GM12875 (cell line): ENCODE measurements around the gene ARNT2.

ENCODE experiments used
- H3K4me3 ChIP-seq: one replicate; pipeline ENCODE4 v1.5.1; 2011; ENCODE audit warnings: low read depth, low read length, control low read depth
- TF ChIP-seq, protein P1 (sequence below): IDR thresholded peaks from 2 replicates; pipeline ENCODE4 v1.5.1; 2011; ENCODE audit warnings: low read depth, mild to moderate bottlenecking, control low read depth, inconsistent platforms, low read length, moderate library complexity, borderline replicate concordance; ENCODE audit not compliant: insufficient read depth

The ARNT2 gene

DNA sequence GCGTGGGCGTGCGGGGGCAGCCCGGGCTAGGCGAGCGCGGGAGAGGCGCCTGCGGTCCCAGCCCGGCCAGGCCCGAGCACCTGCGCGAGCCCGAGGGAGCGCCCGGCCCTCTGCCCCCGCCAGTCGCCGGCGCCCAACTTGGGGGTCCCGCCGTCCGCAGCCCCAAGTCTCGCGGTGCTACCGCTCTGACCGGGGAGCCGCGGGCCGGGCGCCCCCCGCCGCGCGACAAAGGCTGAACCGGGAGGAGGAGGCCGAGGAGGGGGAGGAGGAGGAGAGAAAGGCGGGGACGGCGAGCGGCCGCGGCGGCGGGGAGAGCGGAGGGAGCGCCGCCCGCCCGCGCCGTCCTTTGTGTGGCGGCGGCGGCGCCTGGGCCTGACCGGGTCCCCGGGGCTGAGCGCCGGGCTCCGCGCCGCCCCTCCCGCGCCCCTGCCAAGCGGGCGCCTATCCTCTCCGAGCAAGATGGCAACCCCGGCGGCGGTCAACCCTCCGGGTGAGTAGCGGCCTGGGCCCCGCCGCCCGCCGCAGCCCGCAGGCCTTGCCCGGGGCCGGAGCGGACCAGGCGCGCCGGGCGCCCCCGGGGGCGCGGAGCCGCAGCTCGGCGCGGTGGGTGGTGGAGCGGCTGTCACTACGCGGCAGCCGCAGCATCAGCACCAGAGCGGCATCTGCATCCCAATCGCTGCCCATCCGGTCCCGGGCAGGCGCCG is at the start of gene ARNT2:
Gene ARNT2 (plus strand): TSS at position 326 of the 704 bp plus-strand sequence. CDS start 134 bp downstream, at position 460.
- TF ChIP-seq, protein P1, sequence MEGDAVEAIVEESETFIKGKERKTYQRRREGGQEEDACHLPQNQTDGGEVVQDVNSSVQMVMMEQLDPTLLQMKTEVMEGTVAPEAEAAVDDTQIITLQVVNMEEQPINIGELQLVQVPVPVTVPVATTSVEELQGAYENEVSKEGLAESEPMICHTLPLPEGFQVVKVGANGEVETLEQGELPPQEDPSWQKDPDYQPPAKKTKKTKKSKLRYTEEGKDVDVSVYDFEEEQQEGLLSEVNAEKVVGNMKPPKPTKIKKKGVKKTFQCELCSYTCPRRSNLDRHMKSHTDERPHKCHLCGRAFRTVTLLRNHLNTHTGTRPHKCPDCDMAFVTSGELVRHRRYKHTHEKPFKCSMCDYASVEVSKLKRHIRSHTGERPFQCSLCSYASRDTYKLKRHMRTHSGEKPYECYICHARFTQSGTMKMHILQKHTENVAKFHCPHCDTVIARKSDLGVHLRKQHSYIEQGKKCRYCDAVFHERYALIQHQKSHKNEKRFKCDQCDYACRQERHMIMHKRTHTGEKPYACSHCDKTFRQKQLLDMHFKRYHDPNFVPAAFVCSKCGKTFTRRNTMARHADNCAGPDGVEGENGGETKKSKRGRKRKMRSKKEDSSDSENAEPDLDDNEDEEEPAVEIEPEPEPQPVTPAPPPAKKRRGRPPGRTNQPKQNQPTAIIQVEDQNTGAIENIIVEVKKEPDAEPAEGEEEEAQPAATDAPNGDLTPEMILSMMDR: no peak
- H3K4me3 ChIP-seq: no peak within 1 kb of the TSS

DNA sequence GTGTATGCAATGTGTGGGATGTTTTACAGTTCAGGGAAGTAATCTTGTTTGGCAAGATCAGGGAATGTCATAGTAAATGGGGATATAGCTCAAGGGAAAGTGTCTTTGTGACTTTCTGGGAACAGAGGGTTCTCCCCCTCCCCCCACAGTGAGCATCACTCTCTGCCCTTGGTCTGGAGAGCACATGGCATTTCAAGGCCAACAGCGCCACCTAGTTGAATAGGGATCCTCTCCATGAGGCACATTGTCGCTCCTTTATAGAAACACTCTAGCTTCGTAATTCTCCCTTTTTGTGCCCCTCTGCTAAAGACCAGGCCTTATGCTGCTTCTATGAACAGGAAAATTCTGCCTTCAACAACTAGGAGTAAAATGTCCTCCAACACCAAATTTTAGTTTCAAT is 37.1 kb upstream of the ARNT2 start:
- TF ChIP-seq, protein P1: peak; percentile 13; the same call in 1 of the 2 replicates
- H3K4me3 ChIP-seq: no peak overlapping the region

DNA sequence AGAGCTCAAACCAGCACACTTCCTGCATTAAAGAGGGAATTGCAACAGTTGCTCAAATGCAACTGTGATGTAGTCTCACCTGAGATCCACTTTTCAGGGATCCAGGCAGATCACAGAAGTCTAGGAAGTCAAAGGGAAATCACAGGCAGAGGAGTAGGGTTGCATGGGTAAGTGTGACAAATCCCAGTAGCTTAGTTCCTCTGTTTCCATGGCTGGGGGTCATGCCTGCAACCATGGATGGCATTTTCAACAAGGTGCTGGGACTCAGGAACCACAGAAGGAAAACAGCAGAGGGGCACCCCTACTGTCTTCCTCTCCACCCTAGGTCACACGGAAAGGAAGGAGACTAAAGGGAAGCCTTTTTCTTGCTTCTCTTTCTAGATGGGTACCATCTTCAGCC is 36.5 kb upstream of the ARNT2 start:
- TF ChIP-seq, protein P1: no peak
- H3K4me3 ChIP-seq: no peak overlapping the region

DNA sequence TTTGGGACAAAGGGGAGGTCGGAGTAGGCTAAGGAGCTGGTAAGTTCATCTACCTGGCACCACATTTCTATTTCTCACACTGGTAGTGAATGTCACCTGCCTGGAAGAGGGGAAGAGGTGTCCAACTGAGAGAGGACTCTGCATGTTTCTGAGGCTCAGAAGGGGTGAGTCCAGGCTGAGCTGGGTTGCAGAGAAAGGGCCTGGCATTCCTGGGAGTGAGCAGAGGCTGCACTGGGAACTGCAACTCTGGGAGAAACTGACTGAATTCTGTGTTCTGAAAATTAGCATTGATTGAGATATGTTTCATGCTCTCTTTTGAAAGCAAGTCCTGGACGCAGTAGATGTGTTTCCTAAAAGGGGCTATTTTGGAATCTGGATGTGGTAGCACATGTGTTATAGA is 32.3 kb upstream of the ARNT2 start:
- TF ChIP-seq, protein P1: no peak
- H3K4me3 ChIP-seq: no peak overlapping the region

DNA sequence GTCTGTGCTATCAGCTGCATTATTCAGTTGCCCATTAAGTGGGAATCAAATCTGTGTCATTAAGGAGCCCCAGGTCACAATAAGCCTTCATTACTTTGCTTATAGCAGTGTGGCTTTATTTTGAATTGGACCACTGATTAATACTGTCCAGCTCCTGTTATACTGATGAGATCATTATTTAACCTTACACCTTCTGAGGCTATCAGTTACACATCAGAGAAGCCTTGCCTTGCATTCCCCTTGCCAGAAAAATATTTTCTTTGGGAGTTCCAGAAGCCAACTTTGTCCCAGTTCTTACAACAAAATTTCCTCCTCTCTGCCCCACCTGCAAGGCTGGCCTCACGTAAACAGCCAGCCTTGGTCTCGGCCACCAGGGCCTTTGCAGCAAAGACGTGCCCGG is 29.7 kb upstream of the ARNT2 start:
- H3K4me3 ChIP-seq: no peak overlapping the region
- TF ChIP-seq, protein P1: no peak

DNA sequence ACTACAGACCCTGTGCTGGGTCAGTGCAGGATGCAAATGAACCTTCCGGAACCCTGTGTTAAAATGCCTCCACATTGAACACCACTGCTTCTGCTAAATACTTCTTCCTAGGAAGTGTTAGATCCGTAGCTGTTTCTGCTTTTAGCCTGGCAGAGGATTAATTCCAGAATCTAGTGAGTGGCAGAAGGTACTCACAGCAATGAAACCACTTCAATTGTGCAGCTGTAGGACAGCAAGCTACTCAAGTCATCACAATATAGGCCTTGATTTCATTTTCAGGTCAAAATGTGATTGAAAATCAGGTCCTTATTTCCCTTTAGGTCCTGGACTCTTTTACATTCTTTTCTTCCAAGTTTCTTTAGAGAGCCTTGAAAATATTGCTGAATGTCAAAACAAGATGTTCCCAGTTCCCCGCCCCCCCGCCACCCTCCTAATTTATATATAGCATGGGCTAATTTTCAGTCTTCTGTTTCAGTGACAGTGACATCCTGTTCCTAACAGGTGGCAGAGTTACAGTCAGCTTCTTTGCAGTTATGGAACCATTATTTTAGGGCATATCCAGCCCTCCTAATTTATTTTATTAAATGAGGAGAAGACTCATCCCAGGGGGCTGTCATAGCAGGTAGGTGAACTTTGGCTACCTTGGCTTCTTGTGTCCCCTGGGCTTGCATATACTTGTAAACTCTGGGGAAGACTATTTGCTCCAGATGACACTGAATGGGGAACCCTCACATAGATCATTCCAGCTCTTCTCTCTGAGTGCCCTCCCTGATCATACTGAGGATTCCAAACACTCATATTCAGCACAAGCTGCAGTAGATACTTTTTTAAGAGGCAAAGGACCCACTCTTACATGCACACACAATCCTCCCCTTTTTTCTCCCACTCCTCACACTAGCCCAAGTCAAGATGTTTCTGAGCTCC is 28.0 kb upstream of the ARNT2 start:
- TF ChIP-seq, protein P1: no peak
- no peak overlapping the region for H3K4me3 ChIP-seq

DNA sequence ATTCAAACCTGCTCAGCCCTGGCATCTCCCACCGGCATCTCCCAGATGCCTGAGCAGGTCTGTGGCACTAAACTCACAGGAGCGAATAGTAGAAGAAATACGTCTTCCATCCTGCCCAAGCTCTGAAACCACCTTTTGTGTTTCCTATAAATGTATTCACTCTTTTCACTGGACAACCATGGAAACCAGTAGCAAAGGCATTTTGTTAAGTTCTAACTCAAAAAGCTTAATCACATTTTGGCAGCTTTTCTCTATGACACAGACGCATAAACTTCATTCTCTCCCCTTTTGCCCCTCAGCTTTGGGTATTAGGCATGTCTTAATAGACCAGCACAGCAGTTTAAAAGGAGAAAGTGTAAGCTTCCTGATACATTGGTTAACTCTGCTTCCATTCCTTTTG is 24.5 kb upstream of the ARNT2 start:
- TF ChIP-seq, protein P1: no peak

More for the DNA sequence above, 24.5 kb upstream of the ARNT2 start:
- no peak overlapping the region for H3K4me3 ChIP-seq
